Spleen (tissue), 7 donors: ENCODE measurements around the gene ELP2.

ENCODE experiments used
- CTCF ChIP-seq, 11 experiments: fragments of 200-600 bp in 7 of 11; fragments of 450-650 bp in 4 of 11; sonication (generic) in 4 of 11; IDR thresholded peaks in 8 of 11; conservative IDR thresholded peaks in 3 of 11; 1 replicate in 7 of 11; 2 replicates in 4 of 11; pipeline versions ENCODE4 v1.4.0 to v1.8.0; 2016 to 2021; ENCODE audit warnings: antibody characterized with exemption in 11 of 11, inconsistent platforms in 4 of 11, mild to moderate bottlenecking in 1 of 11
- POLR2A ChIP-seq, 3 donors: fragments of 450-650 bp; IDR thresholded peaks; one replicate each; pipeline ENCODE4 v1.5.1; 2017; ENCODE audit warnings: antibody characterized with exemption in 3 of 3, mild to moderate bottlenecking in 1 of 3
- POLR2AphosphoS5 ChIP-seq, 3 donors: sonication (generic); formaldehyde crosslinking; IDR thresholded peaks; one replicate each; pipeline ENCODE4 v1.5.1; 2017; ENCODE audit warnings: antibody characterized with exemption in 3 of 3
- donor health status: DM: no; HTN: no; CAD: no; lungs with moderate emphysema.
- donor health status: DM: no; HTN: no; CAD: no.
- donor health status: DM: no; HTN: no; CAD: no.

DNA sequence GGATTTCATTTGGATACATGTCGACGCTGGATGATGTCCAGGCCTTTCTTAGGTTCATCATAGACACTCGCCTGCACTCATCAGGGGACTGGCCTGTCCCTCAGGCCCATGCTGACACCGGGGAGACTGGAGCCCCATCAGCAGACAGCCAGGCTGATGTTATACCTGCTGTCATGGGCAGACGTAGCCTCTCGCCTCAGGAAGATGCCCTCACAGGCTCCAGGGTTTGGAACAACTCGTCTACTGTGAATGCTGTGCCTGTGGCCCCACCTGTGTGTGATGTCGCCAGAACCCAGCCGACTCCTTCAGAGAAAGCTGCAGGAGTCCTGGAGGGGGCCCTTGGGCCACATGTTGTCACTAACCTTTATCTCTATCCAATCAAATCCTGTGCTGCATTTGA lies 85.9 kb downstream of the ELP2 start:
- TF ChIP-seq CTCF (IDR thresholded peaks at IDR 0.05 in 8 of 11, conservative IDR thresholded peaks at IDR 0.05 in 3 of 11) (no peak), POLR2A (IDR thresholded peaks at IDR 0.05) (no peak), POLR2AphosphoS5 (IDR thresholded peaks at IDR 0.05) (no peak)
